ENCODE results near the gene DSE. TPM values are rescaled to one million over a fixed set of nuclear protein-coding genes. Genes with fewer than 3 reads are reported as not detected.

DSE gene
- total RNA-seq, 1 experiment from 2014 or later: 5.4 TPM

GRCh38 chr6:116422238-116422637, 51.5 kb downstream of the DSE start:
- H3K36me3 ChIP-seq (ENCODE audit: control insufficient read depth, insufficient read depth, low read length): no peaks in the 10 kb centered on the region
- ATAC-seq: no peak
- DNase-seq (ENCODE audit: low read depth, low spot score): no peak
- no peak overlapping the region for H3K27ac ChIP-seq (ENCODE audit: low read length)
- H3K4me3 ChIP-seq (ENCODE audit: low read depth in 2 of 2, low read length in 2 of 2): no peak overlapping the region
- no peaks in the 10 kb centered on the region for H3K27me3 ChIP-seq (ENCODE audit: control insufficient read depth, insufficient read depth, low read length)
- no TSS peak for BruUV-seq (replicated peaks)
- in situ Hi-C loops (cut with HindIII; ENCODE audit: low pct_unique_long_range_greater_than_20kb, low sequenced_read_pairs): no loop called here
- POLR2A ChIA-PET: no interaction called here
- H3K9me3 ChIP-seq (ENCODE audit: control insufficient read depth, insufficient read depth, low read depth, low read length): no peaks in the 10 kb centered on the region
- TF ChIP-seq, protein P1, sequence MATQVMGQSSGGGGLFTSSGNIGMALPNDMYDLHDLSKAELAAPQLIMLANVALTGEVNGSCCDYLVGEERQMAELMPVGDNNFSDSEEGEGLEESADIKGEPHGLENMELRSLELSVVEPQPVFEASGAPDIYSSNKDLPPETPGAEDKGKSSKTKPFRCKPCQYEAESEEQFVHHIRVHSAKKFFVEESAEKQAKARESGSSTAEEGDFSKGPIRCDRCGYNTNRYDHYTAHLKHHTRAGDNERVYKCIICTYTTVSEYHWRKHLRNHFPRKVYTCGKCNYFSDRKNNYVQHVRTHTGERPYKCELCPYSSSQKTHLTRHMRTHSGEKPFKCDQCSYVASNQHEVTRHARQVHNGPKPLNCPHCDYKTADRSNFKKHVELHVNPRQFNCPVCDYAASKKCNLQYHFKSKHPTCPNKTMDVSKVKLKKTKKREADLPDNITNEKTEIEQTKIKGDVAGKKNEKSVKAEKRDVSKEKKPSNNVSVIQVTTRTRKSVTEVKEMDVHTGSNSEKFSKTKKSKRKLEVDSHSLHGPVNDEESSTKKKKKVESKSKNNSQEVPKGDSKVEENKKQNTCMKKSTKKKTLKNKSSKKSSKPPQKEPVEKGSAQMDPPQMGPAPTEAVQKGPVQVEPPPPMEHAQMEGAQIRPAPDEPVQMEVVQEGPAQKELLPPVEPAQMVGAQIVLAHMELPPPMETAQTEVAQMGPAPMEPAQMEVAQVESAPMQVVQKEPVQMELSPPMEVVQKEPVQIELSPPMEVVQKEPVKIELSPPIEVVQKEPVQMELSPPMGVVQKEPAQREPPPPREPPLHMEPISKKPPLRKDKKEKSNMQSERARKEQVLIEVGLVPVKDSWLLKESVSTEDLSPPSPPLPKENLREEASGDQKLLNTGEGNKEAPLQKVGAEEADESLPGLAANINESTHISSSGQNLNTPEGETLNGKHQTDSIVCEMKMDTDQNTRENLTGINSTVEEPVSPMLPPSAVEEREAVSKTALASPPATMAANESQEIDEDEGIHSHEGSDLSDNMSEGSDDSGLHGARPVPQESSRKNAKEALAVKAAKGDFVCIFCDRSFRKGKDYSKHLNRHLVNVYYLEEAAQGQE (IDR thresholded peaks at IDR 0.05; ENCODE audit: insufficient read depth in 1 of 2, low read depth in 2 of 2, low read length in 1 of 2): no peak
- TF ChIP-seq POLR2AphosphoS5 (IDR thresholded peaks at IDR 0.05; ENCODE audit: low read depth, low read length): no peak
- H3K4me1 ChIP-seq (ENCODE audit: control insufficient read depth, insufficient read depth, low read length): no peaks in the 10 kb centered on the region
- CTCF ChIA-PET: no interaction called here
- intact Hi-C loops (cut with micrococcal nuclease; ENCODE audit: unreplicated experiment): no loop called here

GRCh38 chr6:116424001-116424400, 53.3 kb downstream of the DSE start:
- no peak overlapping the region for H3K27ac ChIP-seq (ENCODE audit: low read length)

GRCh38 chr6:116426551-116426950, 55.8 kb downstream of the DSE start:
- TF ChIP-seq, protein P1 (IDR thresholded peaks at IDR 0.05; ENCODE audit: insufficient read depth in 1 of 2, low read depth in 2 of 2, low read length in 1 of 2): no peak
- TF ChIP-seq CTCF (IDR thresholded peaks at IDR 0.05) (no peak), SIN3A (IDR thresholded peaks at IDR 0.05; ENCODE audit: borderline replicate concordance, insufficient read depth, low read depth, low read length) (no peak), TCF7L2 (IDR thresholded peaks at IDR 0.05; ENCODE audit: low read depth, low read length) (no peak), POLR2AphosphoS5 (IDR thresholded peaks at IDR 0.05; ENCODE audit: low read depth, low read length) (no peak)
- in situ Hi-C loops (cut with HindIII; ENCODE audit: low pct_unique_long_range_greater_than_20kb, low sequenced_read_pairs) (no loop called here), intact Hi-C loops (cut with micrococcal nuclease; ENCODE audit: unreplicated experiment) (no loop called here)
- DNase-seq (ENCODE audit: low read depth, low spot score) (no peak), ATAC-seq (no peak)
- Histone ChIP-seq H3K4me1 (ENCODE audit: control insufficient read depth, insufficient read depth, low read length) (no peaks in the 10 kb centered on the region), H3K4me3 (ENCODE audit: low read depth in 2 of 2, low read length in 2 of 2) (no peak overlapping the region), H3K9me3 (ENCODE audit: control insufficient read depth, insufficient read depth, low read depth, low read length) (no peaks in the 10 kb centered on the region), H3K36me3 (ENCODE audit: control insufficient read depth, insufficient read depth, low read length) (no peaks in the 10 kb centered on the region), H3K27ac (ENCODE audit: low read length) (no peak overlapping the region), H3K27me3 (ENCODE audit: control insufficient read depth, insufficient read depth, low read length) (no peaks in the 10 kb centered on the region)
- BruUV-seq (replicated peaks): no TSS peak
- POLR2A ChIA-PET: no interaction called here
- CTCF ChIA-PET: no interaction called here

More at GRCh38 chr6:116424001-116424400, 53.3 kb downstream of the DSE start:
- ATAC-seq: no peak
- intact Hi-C loops (cut with micrococcal nuclease; ENCODE audit: unreplicated experiment) (no loop called here), in situ Hi-C loops (cut with HindIII; ENCODE audit: low pct_unique_long_range_greater_than_20kb, low sequenced_read_pairs) (no loop called here)
- DNase-seq (ENCODE audit: low read depth, low spot score): no peak
- POLR2A ChIA-PET: no interaction called here
- H3K4me3 ChIP-seq (ENCODE audit: low read depth in 2 of 2, low read length in 2 of 2): no peak overlapping the region
- H3K9me3 ChIP-seq (ENCODE audit: control insufficient read depth, insufficient read depth, low read depth, low read length): no peaks in the 10 kb centered on the region
- H3K4me1 ChIP-seq (ENCODE audit: control insufficient read depth, insufficient read depth, low read length): no peaks in the 10 kb centered on the region
- TF ChIP-seq, protein P1 (IDR thresholded peaks at IDR 0.05; ENCODE audit: insufficient read depth in 1 of 2, low read depth in 2 of 2, low read length in 1 of 2): no peak
- no peak for TF ChIP-seq POLR2AphosphoS5 (IDR thresholded peaks at IDR 0.05; ENCODE audit: low read depth, low read length)
- H3K27me3 ChIP-seq (ENCODE audit: control insufficient read depth, insufficient read depth, low read length): no peaks in the 10 kb centered on the region
- CTCF ChIA-PET: no interaction called here
- no TSS peak for BruUV-seq (replicated peaks)
- no peaks in the 10 kb centered on the region for H3K36me3 ChIP-seq (ENCODE audit: control insufficient read depth, insufficient read depth, low read length)

Measured in Panc1 (cell line).